Measurements from ENCODE around the gene FAM83C. TPM values are rescaled to one million over a fixed set of nuclear protein-coding genes. Genes with fewer than 3 reads are reported as not detected.

Gene FAM83C
- total RNA-seq, 4 donors from 2014 or later = 54.4 to 85.7 (median 68.6) TPM

Other genes with a start within 250 kb of the FAM83C start
- gene TRPC4AP, start 199.6 kb downstream of the FAM83C start, total RNA-seq = 10 to 100 TPM; 40.3 to 64.5 (median 50.0) TPM
- 10 to 100 TPM in 3 of 4 donors, 1 to 10 TPM in 1; 8.8 to 18.7 (median 16.6) TPM for gene EDEM2, start 145.1 kb downstream of the FAM83C start, total RNA-seq
- 10 to 100 TPM in 3 of 4 donors, 1 to 10 TPM in 1; 5.7 to 32.2 (median 26.1) TPM for gene PROCR, start 120.4 kb downstream of the FAM83C start, total RNA-seq
- gene MMP24, start 65.7 kb downstream of the FAM83C start, total RNA-seq = under 1 TPM in 3 of 4 donors, not detected in 1; 0.11 to 0.71 (median 0.27) TPM
- gene MMP24OS, start 14.3 kb downstream of the FAM83C start, total RNA-seq = 10 to 100 TPM; 22.7 to 47.6 (median 25.4) TPM
- 100 to 1,000 TPM; 148 to 240 (median 177) TPM for gene EIF6, start 7.7 kb downstream of the FAM83C start, total RNA-seq
- 10 to 100 TPM; 18.8 to 28.1 (median 26.8) TPM for gene UQCC1, start 119.5 kb upstream of the FAM83C start, total RNA-seq
- under 1 TPM in 2 of 4 donors, not detected in 2; 0.10 TPM for gene GDF5, start 145.8 kb upstream of the FAM83C start, total RNA-seq
- 10 to 100 TPM; 17.9 to 49.5 (median 28.9) TPM for gene CEP250, start 163.2 kb upstream of the FAM83C start, total RNA-seq
- gene C20orf173, start 237.2 kb upstream of the FAM83C start, total RNA-seq = not detected
- gene ERGIC3, start 249.7 kb upstream of the FAM83C start, total RNA-seq = 100 to 1,000 TPM; 148 to 222 (median 201) TPM